Kidney (tissue), 14 donors: ENCODE results near the gene NUP188. TPM values are rescaled to one million over a fixed set of nuclear protein-coding genes. Genes with fewer than 3 reads are reported as not detected.

Experiments
- DNase-seq, 5 donors: peaks; one replicate each; pipeline ENCODE4 v3.0.0-alpha.2; 2013 to 2020
- FAIRE-seq: peaks from 2 replicates; lab custom pipeline; 2012; peaks lifted over from hg19 to GRCh38; lab: Jason Lieb, UNC
- H3K27ac ChIP-seq, 2 donors: one replicate each; pipeline ENCODE4 v1.7.0; 2013; ENCODE audit warnings: low read depth in 2 of 2, low read length in 2 of 2, inconsistent platforms in 1 of 2
- H3K27me3 ChIP-seq: one replicate; pipeline ENCODE4 v1.7.1; 2013; ENCODE audit warnings: low read length, inconsistent platforms; ENCODE audit not compliant: control insufficient read depth, insufficient read depth
- H3K36me3 ChIP-seq, 3 donors: one replicate each; pipeline versions ENCODE4 v1.7.0 to v1.7.1; 2013; ENCODE audit warnings: low read length in 3 of 3, control low read depth in 1 of 3, inconsistent platforms in 1 of 3; ENCODE audit not compliant: insufficient read depth in 3 of 3, control insufficient read depth in 2 of 3
- H3K4me1 ChIP-seq, 3 donors: one replicate each; pipeline versions ENCODE4 v1.7.0 to v1.7.1; 2013; ENCODE audit warnings: low read length in 3 of 3, inconsistent platforms in 1 of 3, low read depth in 1 of 3; ENCODE audit not compliant: control insufficient read depth in 2 of 3, insufficient read depth in 2 of 3
- H3K4me3 ChIP-seq, 3 donors: one replicate each; pipeline versions ENCODE4 v1.7.0 to v1.8.1; 2013; ENCODE audit warnings: low read length in 3 of 3, control low read depth in 1 of 3, inconsistent platforms in 1 of 3
- H3K9ac ChIP-seq, 3 donors: one replicate each; pipeline versions ENCODE4 v1.7.0 to v1.7.1; 2013; ENCODE audit warnings: low read length in 3 of 3, control low read depth in 1 of 3, inconsistent platforms in 1 of 3
- H3K9me3 ChIP-seq, 3 donors: one replicate each; pipeline versions ENCODE4 v1.7.0 to v1.7.1; 2013; ENCODE audit warnings: low read length in 3 of 3, control low read depth in 1 of 3, inconsistent platforms in 1 of 3; ENCODE audit not compliant: control insufficient read depth in 2 of 3, insufficient read depth in 1 of 3
- intact Hi-C: fragments of 100-400 bp; cut with DNase I; formaldehyde crosslinking; loops from one replicate; pipeline ENCODE4 v1.11.1; 2022
- polyA plus RNA-seq: library from polyadenylated mRNA; stranded (reverse); fragments of 350-450 nt; fragmentation: Illumina TruSeq; extraction: RNeasy Lipid Tissue Mini Kit (QIAGEN cat#74804); gene quantifications from one replicate; pipeline ENCODE4 v1.2.3, GENCODE V29; 2014; ENCODE audit warnings: low read depth, low replicate concordance; ENCODE audit not compliant: insufficient read depth
- total RNA-seq: library from RNA; stranded (reverse); fragmentation: NEBNext Ultra II Directional; extraction: Animal tissue kit (Norgen Biotek cat#: 25700); gene quantifications from one replicate; pipeline ENCODE4 v1.2.1, GENCODE V29; 2021
- TF ChIP-seq, protein P1 (sequence below): IDR thresholded peaks from 3 replicates; pipeline ENCODE4 v1.5.1; 2012; ENCODE audit warnings: mild to moderate bottlenecking, moderate library complexity, borderline replicate concordance; ENCODE audit not compliant: insufficient read depth; ENCODE audit errors: extremely low read depth
- donor health status: control.
- donor health status: control.
- donor health status: control.
- donor health status: control.
- donor health status: control.
- donor health status: DM: yes; HTN: yes; CAD: no.
- donor health status: Normal renal cell carcinoma (clear cell type).

NUP188 gene
- total and polyA plus RNA-seq, 2 donors from 2014 or later, result 6.4 to 27.9 TPM

DNA sequence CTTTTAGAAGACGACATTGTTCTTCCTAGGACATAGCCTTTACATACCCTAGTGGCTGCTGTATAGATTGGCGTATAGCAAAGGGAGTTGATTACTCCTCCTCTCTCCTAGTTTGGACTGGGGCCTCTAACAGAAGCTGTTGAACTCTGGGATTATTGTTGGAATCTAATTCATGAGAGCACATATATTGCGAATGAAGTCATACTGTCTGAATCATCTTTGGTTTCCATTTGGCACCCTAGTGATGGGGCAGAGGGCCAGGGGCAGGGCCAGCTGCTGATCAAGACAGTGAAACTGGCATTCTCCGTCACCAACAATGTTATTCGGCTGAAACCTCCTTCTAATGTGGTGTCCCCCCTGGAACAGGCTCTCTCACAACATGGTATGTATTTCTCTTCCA, 40.3 kb downstream of the NUP188 start:
- Histone ChIP-seq H3K4me1 (no peaks in the 10 kb centered on the region), H3K9ac (no peak overlapping the region), H3K4me3 (no peak overlapping the region), H3K27ac (no peak overlapping the region), H3K9me3 (no peaks in the 10 kb centered on the region), H3K27me3 (no peaks in the 10 kb centered on the region), H3K36me3 (peaks cover 9 to 42% (median 37%) of the 10 kb centered on the region in 3 donors)
- no peak for DNase-seq
- FAIRE-seq, result no peak
- TF ChIP-seq, protein P1, sequence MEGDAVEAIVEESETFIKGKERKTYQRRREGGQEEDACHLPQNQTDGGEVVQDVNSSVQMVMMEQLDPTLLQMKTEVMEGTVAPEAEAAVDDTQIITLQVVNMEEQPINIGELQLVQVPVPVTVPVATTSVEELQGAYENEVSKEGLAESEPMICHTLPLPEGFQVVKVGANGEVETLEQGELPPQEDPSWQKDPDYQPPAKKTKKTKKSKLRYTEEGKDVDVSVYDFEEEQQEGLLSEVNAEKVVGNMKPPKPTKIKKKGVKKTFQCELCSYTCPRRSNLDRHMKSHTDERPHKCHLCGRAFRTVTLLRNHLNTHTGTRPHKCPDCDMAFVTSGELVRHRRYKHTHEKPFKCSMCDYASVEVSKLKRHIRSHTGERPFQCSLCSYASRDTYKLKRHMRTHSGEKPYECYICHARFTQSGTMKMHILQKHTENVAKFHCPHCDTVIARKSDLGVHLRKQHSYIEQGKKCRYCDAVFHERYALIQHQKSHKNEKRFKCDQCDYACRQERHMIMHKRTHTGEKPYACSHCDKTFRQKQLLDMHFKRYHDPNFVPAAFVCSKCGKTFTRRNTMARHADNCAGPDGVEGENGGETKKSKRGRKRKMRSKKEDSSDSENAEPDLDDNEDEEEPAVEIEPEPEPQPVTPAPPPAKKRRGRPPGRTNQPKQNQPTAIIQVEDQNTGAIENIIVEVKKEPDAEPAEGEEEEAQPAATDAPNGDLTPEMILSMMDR, result no peak
- intact Hi-C loops, result no loop called here

DNA sequence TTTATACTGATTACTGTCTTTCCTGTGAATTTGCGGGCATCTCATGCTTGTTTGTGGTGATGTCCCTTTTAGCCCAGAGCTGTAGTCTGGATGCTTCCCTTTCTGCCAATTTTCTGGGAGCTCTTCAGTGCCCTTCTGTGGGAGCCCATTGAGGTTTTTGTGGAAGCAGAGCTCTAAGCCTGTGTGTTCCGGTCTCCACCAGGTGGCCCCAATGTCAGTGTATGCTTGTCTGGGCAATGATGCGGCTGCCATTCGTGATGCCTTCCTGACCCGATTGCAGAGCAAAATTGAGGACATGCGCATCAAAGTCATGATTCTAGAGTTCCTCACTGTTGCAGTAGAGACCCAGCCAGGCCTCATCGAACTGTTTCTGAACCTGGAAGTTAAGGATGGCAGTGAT, 45.5 kb downstream of the NUP188 start:
- DNase-seq (peak in 4 of 5 donors; percentile 16 to 44 (median 32)), FAIRE-seq (no peak)
- no peak overlapping the region for H3K9ac ChIP-seq
- no peaks in the 10 kb centered on the region for H3K4me1 ChIP-seq
- H3K27ac ChIP-seq, result no peak overlapping the region
- H3K27me3 ChIP-seq, result no peaks in the 10 kb centered on the region
- H3K9me3 ChIP-seq, result no peaks in the 10 kb centered on the region
- H3K36me3 ChIP-seq, result peaks cover 17 to 42% (median 39%) of the 10 kb centered on the region in 3 donors
- no peak overlapping the region for H3K4me3 ChIP-seq
- TF ChIP-seq, protein P1, result no peak
- intact Hi-C loops, result no loop called here

DNA sequence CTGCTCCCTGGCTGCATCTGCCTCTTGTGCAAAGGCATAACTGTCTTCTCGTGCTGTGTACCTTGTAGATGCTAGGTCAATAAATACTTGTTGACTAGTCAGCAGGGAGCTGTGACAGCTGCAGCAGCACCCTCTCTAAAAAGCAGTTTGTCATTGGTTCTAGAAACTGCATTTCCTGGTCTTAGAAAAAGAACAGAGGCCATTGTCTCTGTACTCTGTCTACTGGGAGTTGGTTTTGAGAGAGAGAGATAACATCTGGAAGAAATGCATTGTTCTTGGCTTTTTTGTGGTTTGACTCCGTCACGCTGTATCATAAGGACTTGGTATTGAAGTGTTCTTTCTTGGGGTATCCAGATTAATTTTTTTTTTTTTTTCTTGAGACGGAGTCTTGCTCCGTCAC, 48.3 kb downstream of the NUP188 start:
- FAIRE-seq, result no peak
- Histone ChIP-seq H3K4me1 (no peaks in the 10 kb centered on the region), H3K4me3 (no peak overlapping the region), H3K27me3 (no peaks in the 10 kb centered on the region), H3K27ac (no peak overlapping the region), H3K36me3 (peaks cover 14 to 51% (median 49%) of the 10 kb centered on the region in 3 donors), H3K9ac (no peak overlapping the region), H3K9me3 (no peaks in the 10 kb centered on the region)
- DNase-seq, result no peak
- TF ChIP-seq, protein P1, result no peak
- intact Hi-C loops, result no loop called here

DNA sequence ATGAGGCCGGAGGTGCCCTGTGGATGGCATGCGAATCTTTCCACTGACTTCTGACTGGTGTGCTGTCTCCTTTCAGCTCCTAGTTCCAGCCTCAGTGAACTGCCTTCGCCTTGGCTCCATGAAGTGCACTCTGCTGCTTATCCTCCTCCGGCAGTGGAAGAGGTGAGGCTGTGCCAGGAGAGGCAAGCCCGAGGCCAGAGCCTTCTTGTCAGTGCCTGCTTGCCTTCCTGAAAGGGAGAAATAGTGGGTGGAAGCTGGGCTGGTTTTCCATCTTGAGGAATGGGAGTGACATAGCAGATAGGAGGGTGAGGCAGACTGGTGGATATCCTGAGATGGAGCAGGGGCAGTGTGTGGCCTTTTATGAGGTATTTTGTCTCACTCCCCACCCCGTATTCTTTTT, 51.0 kb downstream of the NUP188 start:
- Histone ChIP-seq H3K27ac (no peak overlapping the region), H3K4me3 (no peak overlapping the region), H3K4me1 (no peaks in the 10 kb centered on the region), H3K27me3 (no peaks in the 10 kb centered on the region), H3K36me3 (peaks cover 12 to 67% (median 54%) of the 10 kb centered on the region in 3 donors), H3K9ac (no peak overlapping the region), H3K9me3 (no peaks in the 10 kb centered on the region)
- TF ChIP-seq, protein P1, result no peak
- intact Hi-C loops, result no loop called here
- FAIRE-seq (no peak), DNase-seq (peak in 1 of 5 donors; percentile 35)
